Panc1 (cell line): ENCODE results near the gene RNASEH2B. TPM values are rescaled to one million over a fixed set of nuclear protein-coding genes. Genes with fewer than 3 reads are reported as not detected.

Experiments
- ATAC-seq: fragments of 200-7000 bp; cut with Tn5 transposase; 2 replicates; pipeline ENCODE4 v1.9.1; 2020; ENCODE audit warnings: mild to moderate bottlenecking, moderate library complexity
- BruUV-seq: library from RNA; stranded (reverse); fragments of 400-500 nt; replicated peaks from 2 replicates; lab custom pipeline; 2021; lab: Mats Ljungman, UMichigan
- CTCF ChIA-PET: fragments of 300-600 bp; sonication (Branson Sonifier 250); formaldehyde crosslinking; loops from one replicate; lab custom pipeline; 2022; ENCODE audit warnings: antibody characterized with exemption; lab: Charles Lee
- POLR2A ChIA-PET: fragments of 300-600 bp; sonication (Branson Sonifier 250); formaldehyde crosslinking; loops from one replicate; lab custom pipeline; 2022; ENCODE audit warnings: antibody characterized with exemption; lab: Charles Lee
- DNase-seq: peaks from one replicate; pipeline ENCODE4 v3.0.0-alpha.2; 2010; ENCODE audit warnings: low read depth, low spot score
- H3K27ac ChIP-seq: 2 replicates; pipeline ENCODE4 v1.5.1; 2011; ENCODE audit warnings: mild to moderate bottlenecking, low read length, inconsistent platforms
- H3K27me3 ChIP-seq: fragments of 200-500 bp; sonication (Bioruptor generic); 2 replicates; pipeline ENCODE4 v1.6.0; 2014; ENCODE audit warnings: low read length, inconsistent platforms; ENCODE audit not compliant: control insufficient read depth, insufficient read depth
- H3K36me3 ChIP-seq: fragments of 200-500 bp; sonication (Bioruptor generic); 2 replicates; pipeline ENCODE4 v1.5.1; 2014; ENCODE audit warnings: inconsistent platforms, mild to moderate bottlenecking, low read length, moderate library complexity; ENCODE audit not compliant: control insufficient read depth, insufficient read depth
- H3K4me1 ChIP-seq: 2 replicates; pipeline ENCODE4 v1.5.1; 2011; ENCODE audit warnings: inconsistent platforms, mild to moderate bottlenecking, low read length, moderate library complexity; ENCODE audit not compliant: control insufficient read depth, insufficient read depth
- H3K4me3 ChIP-seq, 2 experiments: 2 replicates each; pipeline ENCODE4 v1.5.1; 2011 to 2012; ENCODE audit warnings: low read depth in 2 of 2, low read length in 2 of 2, mild to moderate bottlenecking in 2 of 2, inconsistent platforms in 1 of 2, moderate library complexity in 1 of 2
- H3K9me3 ChIP-seq: fragments of 200-500 bp; sonication (Bioruptor generic); 2 replicates; pipeline ENCODE4 v1.5.1; 2014; ENCODE audit warnings: low read depth, mild to moderate bottlenecking, inconsistent platforms, low read length, moderate library complexity; ENCODE audit not compliant: control insufficient read depth, insufficient read depth
- CTCF ChIP-seq: fragments of 450-650 bp; IDR thresholded peaks from 2 replicates; pipeline ENCODE4 v1.5.1; 2017; ENCODE audit warnings: mild to moderate bottlenecking
- POLR2AphosphoS5 ChIP-seq: IDR thresholded peaks from 2 replicates; pipeline ENCODE4 v1.6.1; 2012; ENCODE audit warnings: mild to moderate bottlenecking, low read depth, low read length, moderate library complexity
- REST ChIP-seq, 2 experiments: IDR thresholded peaks; 2 replicates each; pipeline ENCODE4 v1.6.1; 2011 to 2012; ENCODE audit warnings: low read depth in 2 of 2, control low read depth in 1 of 2, low read length in 1 of 2, mild to moderate bottlenecking in 1 of 2, moderate library complexity in 1 of 2; ENCODE audit not compliant: insufficient read depth in 1 of 2
- SIN3A ChIP-seq: IDR thresholded peaks from 2 replicates; pipeline ENCODE4 v1.6.1; 2012; ENCODE audit warnings: low read depth, mild to moderate bottlenecking, low read length, moderate library complexity, borderline replicate concordance; ENCODE audit not compliant: insufficient read depth
- TCF7L2 ChIP-seq: IDR thresholded peaks from 2 replicates; pipeline ENCODE4 v1.6.1; 2011; ENCODE audit warnings: mild to moderate bottlenecking, low read depth, low read length, inconsistent platforms
- in situ Hi-C: cut with HindIII; loops from 2 replicates; pipeline ENCODE4 v1.10.0; 2016; ENCODE audit warnings: low sequenced_read_pairs, low pct_unique_long_range_greater_than_20kb
- intact Hi-C: fragments of 100-400 bp; cut with micrococcal nuclease; formaldehyde crosslinking; loops from one replicate; pipeline ENCODE4 v1.10.0; 2022; ENCODE audit not compliant: unreplicated experiment
- total RNA-seq: library from RNA; stranded (reverse); gene quantifications from one replicate; pipeline ENCODE4 v1.2.1, GENCODE V29; 2021; ENCODE audit not compliant: unreplicated experiment

Gene RNASEH2B
- total RNA-seq, 1 experiment from 2014 or later, result 37.8 TPM

DNA sequence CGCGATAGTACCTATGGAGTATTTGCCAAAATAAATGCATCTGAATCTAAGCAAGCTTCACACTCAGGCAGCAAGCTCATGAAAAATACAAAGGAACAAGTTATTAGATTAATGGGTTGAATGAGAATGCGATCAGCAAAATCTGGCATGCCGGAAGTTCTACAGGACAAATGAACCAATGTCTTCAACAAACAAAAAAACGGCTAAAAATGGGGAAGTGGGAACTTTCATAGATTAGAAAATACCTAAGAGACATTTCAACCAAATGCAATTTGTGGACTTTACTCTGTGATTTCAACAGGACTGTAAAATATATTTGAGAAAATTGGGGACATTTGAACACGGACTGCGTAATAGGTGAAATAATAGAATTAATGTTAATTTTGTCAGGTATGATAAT lies 22.4 kb upstream of the RNASEH2B start:
- no peak overlapping the region for H3K27ac ChIP-seq
- in situ Hi-C loops (no loop called here), intact Hi-C loops (no loop called here)
- H3K9me3 ChIP-seq, result no peaks in the 10 kb centered on the region
- POLR2A ChIA-PET, result interaction anchor here (0.7 kb wide), 1 partner anchor 482 kb away, joined by 3 read pairs; no protein-coding TSS in a partner anchor
- CTCF ChIA-PET, result no interaction called here
- H3K27me3 ChIP-seq, result no peaks in the 10 kb centered on the region
- no peak for TF ChIP-seq SIN3A
- no peak for TF ChIP-seq REST (IDR thresholded peaks at IDR 0.05; ENCODE audit: insufficient read depth in 1 of 2, low read depth in 2 of 2, low read length in 1 of 2)
- TF ChIP-seq TCF7L2, result no peak
- no peak for TF ChIP-seq CTCF
- no peak for TF ChIP-seq POLR2AphosphoS5
- no peak for DNase-seq
- no peak overlapping the region for H3K4me3 ChIP-seq
- H3K36me3 ChIP-seq, result no peaks in the 10 kb centered on the region
- no peak for ATAC-seq
- no peaks in the 10 kb centered on the region for H3K4me1 ChIP-seq
- BruUV-seq, result no TSS peak

DNA sequence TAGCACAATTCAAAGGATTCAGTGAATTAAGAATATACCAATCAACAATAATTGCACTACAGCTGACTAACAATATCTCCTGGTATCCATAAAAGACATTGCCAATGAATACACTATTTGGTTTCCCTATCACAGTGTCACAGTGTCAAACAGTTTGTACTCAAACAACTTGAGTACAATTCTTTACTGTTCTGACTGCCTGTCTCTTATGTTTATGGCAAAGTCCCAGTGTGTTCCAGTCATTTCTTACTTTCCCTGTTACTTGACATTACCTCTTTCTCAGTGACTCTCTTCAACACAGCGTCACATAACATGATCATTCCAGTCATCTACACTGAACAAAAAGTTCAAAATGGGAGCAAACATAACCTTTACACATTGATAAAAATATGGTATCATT lies 21.2 kb upstream of the RNASEH2B start:
- Histone ChIP-seq H3K9me3 (no peaks in the 10 kb centered on the region), H3K27me3 (no peaks in the 10 kb centered on the region), H3K36me3 (no peaks in the 10 kb centered on the region), H3K4me3 (no peak overlapping the region), H3K27ac (no peak overlapping the region), H3K4me1 (no peaks in the 10 kb centered on the region)
- no peak for ATAC-seq
- no peak for DNase-seq
- BruUV-seq, result no TSS peak
- intact Hi-C loops (no loop called here), in situ Hi-C loops (no loop called here)
- ChIA-PET CTCF (no interaction called here), POLR2A (no interaction called here)
- TF ChIP-seq TCF7L2 (no peak), CTCF (no peak), REST (IDR thresholded peaks at IDR 0.05; ENCODE audit: insufficient read depth in 1 of 2, low read depth in 2 of 2, low read length in 1 of 2) (no peak), POLR2AphosphoS5 (no peak), SIN3A (no peak)
